HepG2 (cell line): ENCODE data around the gene SERPINB10. TPM values are rescaled to one million over a fixed set of nuclear protein-coding genes. Genes with fewer than 3 reads are reported as not detected.

Experiments used
- BRCA1 ChIP-seq: sonication (generic); formaldehyde crosslinking; IDR thresholded peaks from 2 replicates; pipeline ENCODE4 v1.4.0; 2020; ENCODE audit warnings: missing genetic modification reagents
- IKZF1 ChIP-seq: fragments of 450-650 bp; IDR thresholded peaks from 2 replicates; pipeline ENCODE4 v1.7.1; 2016
- MATR3 ChIP-seq: sonication (generic); formaldehyde crosslinking; IDR thresholded peaks from 2 replicates; pipeline ENCODE4 v1.4.0; 2020; ENCODE audit warnings: missing genetic modification reagents
- POLR2G ChIP-seq: fragments of 200-400 bp; formaldehyde crosslinking; IDR thresholded peaks from 2 replicates; pipeline ENCODE4 v1.6.1; 2018; ENCODE audit warnings: mild to moderate bottlenecking, low read depth, low read length, moderate library complexity
- RNF2 ChIP-seq: fragments of 450-650 bp; conservative IDR thresholded peaks from 2 replicates; pipeline ENCODE4 v1.6.1; 2016; ENCODE audit warnings: low read depth
- RXRA ChIP-seq: sonication (generic); formaldehyde crosslinking; IDR thresholded peaks from 2 replicates; pipeline ENCODE4 v1.5.1; 2020; ENCODE audit warnings: missing genetic modification reagents
- ZBED4 ChIP-seq: sonication (generic); formaldehyde crosslinking; IDR thresholded peaks from 2 replicates; pipeline ENCODE4 v1.4.0; 2020; ENCODE audit warnings: missing genetic modification reagents, borderline replicate concordance
- ZBTB25 ChIP-seq: IDR thresholded peaks from 2 replicates; pipeline ENCODE4 v1.6.1; 2018; ENCODE audit warnings: missing genetic modification reagents
- ZNF124 ChIP-seq: sonication (generic); formaldehyde crosslinking; IDR thresholded peaks from 2 replicates; pipeline ENCODE4 v1.4.0; 2020; ENCODE audit warnings: missing genetic modification reagents
- ZNF17 ChIP-seq: sonication (generic); formaldehyde crosslinking; IDR thresholded peaks from 2 replicates; pipeline ENCODE4 v1.5.0; 2020; ENCODE audit warnings: mild to moderate bottlenecking, missing genetic modification reagents
- ZNF225 ChIP-seq: sonication (generic); formaldehyde crosslinking; IDR thresholded peaks from 2 replicates; pipeline ENCODE4 v1.4.0; 2020; ENCODE audit warnings: mild to moderate bottlenecking, missing genetic modification reagents
- ZNF354B ChIP-seq: sonication (generic); formaldehyde crosslinking; IDR thresholded peaks from 2 replicates; pipeline ENCODE4 v1.8.0; 2022; ENCODE audit warnings: mild to moderate bottlenecking, missing genetic modification reagents
- ZNF446 ChIP-seq: sonication (generic); formaldehyde crosslinking; IDR thresholded peaks from 2 replicates; pipeline ENCODE4 v1.5.0; 2020; ENCODE audit warnings: mild to moderate bottlenecking, missing genetic modification reagents
- ZNF510 ChIP-seq: sonication (generic); formaldehyde crosslinking; IDR thresholded peaks from 2 replicates; pipeline ENCODE4 v1.4.0; 2020; ENCODE audit warnings: low read depth, mild to moderate bottlenecking, missing genetic modification reagents
- ZNF577 ChIP-seq: sonication (generic); formaldehyde crosslinking; IDR thresholded peaks from 2 replicates; pipeline ENCODE4 v1.4.0; 2020; ENCODE audit warnings: mild to moderate bottlenecking, low read depth, missing genetic modification reagents, borderline replicate concordance
- ZNF597 ChIP-seq: sonication (generic); formaldehyde crosslinking; IDR thresholded peaks from 2 replicates; pipeline ENCODE4 v1.5.0; 2020; ENCODE audit warnings: missing genetic modification reagents
- ZNF737 ChIP-seq: sonication (generic); formaldehyde crosslinking; IDR thresholded peaks from 2 replicates; pipeline ENCODE4 v1.5.0; 2020; ENCODE audit warnings: missing genetic modification reagents, mild to moderate bottlenecking, borderline replicate concordance
- polyA plus RNA-seq, 8 experiments: library from polyadenylated mRNA; depleted of rRNA in 3 of 8; stranded (reverse) in 7 of 8; unstranded in 1 of 8; fragments of >200 nt; fragmentation: Illumina TruSeq in 4 of 8; extraction: Trizol in 4 of 8; gene quantifications; 2 replicates each; pipeline versions ENCODE4 v1.2.1 to v1.2.3, GENCODE V29; 2011 to 2016; ENCODE audit warnings: low read depth in 4 of 8, missing spikeins in 1 of 8, mixed read lengths in 1 of 8; ENCODE audit not compliant: insufficient read depth in 1 of 8
- total RNA-seq, 5 experiments: library from RNA; depleted of rRNA; stranded (reverse); fragments of >200 nt; fragmentation: Illumina TruSeq; extraction: Trizol; gene quantifications; 2 replicates each; pipeline ENCODE4 v1.2.3, GENCODE V29; 2016; ENCODE audit warnings: low read depth in 1 of 5

SERPINB10 gene
- total and polyA plus RNA-seq, 2 of the 13 experiments (the other 11 are each of a cell fraction or from before 2014, with no cell fraction given), result not detected

- TF ChIP-seq ZNF597 (CRISPR knock-in tag), result no peak
- no peak for TF ChIP-seq IKZF1
- TF ChIP-seq ZNF17 (CRISPR knock-in tag), result no peak
- TF ChIP-seq ZNF446 (CRISPR knock-in tag), result no peak
- no peak for TF ChIP-seq ZNF510
- TF ChIP-seq MATR3, result no peak
- TF ChIP-seq ZBTB25 (CRISPR knock-in tag), result no peak
- TF ChIP-seq RNF2, result no peak
- peak; percentile 79 for TF ChIP-seq POLR2G
- no peak for TF ChIP-seq ZNF225 (CRISPR knock-in tag)
- TF ChIP-seq ZBED4, result peak; percentile 41; the same call in 1 of the 2 replicates
- TF ChIP-seq RXRA, result peak; percentile 47; the same call in 1 of the 2 replicates
- TF ChIP-seq ZNF354B (CRISPR knock-in tag), result no peak
- no peak for TF ChIP-seq ZNF124 (CRISPR knock-in tag)
- TF ChIP-seq ZNF737 (CRISPR knock-in tag), result no peak
- no peak for TF ChIP-seq ZNF577 (CRISPR knock-in tag)
- TF ChIP-seq BRCA1, result no peak
Observed at GRCh38 chr18:63969942-63970808, 62.4 kb downstream of the SERPINB10 start, which contains the start of gene SERPINB8 (continued).
